GM21737 (cell line): ENCODE measurements around the gene ATP13A3.
A peak's percentile ranks its signal among the peaks of the same experiment; 100 is the strongest.

ENCODE experiments used
- ATAC-seq: cut with Tn5 transposase; IDR thresholded peaks from one replicate; pipeline ENCODE4 v1.9.1; 2021; ENCODE audit warnings: mild to moderate bottlenecking, moderate library complexity; ENCODE audit not compliant: unreplicated experiment

The ATP13A3 gene

DNA sequence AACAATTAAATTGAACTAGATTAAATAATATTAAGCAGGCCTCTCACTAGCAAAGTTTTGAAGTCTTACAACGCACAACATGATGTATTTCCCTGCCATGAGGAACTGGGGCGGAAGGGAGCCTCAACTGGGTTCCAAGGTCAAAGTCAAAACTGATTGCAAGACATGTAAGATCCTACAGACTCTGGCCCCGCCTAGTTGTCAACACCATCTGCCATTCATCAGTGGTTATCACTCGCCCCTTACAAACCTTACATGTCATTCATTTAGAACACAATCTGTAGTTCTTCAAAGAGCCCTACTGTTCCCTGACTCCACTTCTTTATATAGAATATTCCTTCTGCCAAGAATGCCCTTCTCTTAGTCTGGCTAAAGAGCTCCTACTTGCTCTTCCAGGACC lies 10.0 kb downstream of the ATP13A3 start:
- ATAC-seq = no peak

DNA sequence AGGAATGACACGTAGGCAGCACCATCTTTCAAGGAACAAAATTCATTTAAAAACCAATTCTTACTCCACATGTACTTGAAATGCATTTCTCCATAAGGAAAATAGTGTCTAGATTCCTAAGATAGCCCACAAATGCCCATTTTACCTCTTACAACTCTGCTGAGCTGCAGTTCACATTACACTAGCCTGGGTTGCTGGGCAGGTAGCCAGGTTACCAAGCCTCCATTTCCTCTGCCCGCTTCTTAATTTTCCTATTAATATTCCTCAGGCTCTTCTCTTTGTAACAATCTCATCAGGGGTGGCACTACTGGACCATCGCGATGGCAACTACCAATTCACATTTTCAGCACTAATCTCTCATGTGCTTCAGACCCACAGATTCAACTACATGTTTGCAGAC lies 10.8 kb downstream of the ATP13A3 start:
- no peak for ATAC-seq

DNA sequence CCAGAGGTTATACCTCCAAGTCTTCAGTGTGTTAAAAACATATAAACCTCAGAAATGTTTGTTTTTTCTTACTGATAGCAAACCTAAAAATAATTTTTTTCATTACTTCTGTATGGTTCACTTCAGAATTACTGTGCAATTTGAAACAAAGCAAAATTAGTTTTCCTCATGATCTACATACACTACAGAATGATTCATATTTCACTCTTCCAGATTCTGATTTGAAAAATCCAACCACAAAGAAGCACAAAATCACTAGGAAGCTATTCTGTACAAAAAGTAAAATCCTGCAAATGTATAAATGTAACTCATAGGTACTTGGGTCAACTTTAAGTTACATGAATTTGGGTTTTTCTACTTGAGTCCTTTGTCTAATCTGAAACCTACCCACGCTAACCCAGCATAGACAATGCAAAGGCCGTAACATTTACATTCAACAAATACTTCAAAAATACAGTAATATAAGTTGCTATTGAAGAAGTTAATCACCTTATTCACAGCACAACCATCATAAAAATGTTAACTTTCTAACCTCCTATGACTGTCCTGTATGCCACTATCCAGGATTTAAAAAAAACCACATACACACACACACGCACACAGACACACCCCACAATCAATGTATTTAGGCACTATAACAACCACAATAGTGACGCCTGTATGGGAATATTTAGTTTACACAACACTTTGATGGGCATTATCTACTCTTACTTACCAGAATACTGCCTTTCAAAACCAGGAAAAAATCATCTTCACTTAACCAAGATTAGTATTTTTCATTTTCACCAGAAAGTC lies 11.5 kb downstream of the ATP13A3 start:
- ATAC-seq = no peak

DNA sequence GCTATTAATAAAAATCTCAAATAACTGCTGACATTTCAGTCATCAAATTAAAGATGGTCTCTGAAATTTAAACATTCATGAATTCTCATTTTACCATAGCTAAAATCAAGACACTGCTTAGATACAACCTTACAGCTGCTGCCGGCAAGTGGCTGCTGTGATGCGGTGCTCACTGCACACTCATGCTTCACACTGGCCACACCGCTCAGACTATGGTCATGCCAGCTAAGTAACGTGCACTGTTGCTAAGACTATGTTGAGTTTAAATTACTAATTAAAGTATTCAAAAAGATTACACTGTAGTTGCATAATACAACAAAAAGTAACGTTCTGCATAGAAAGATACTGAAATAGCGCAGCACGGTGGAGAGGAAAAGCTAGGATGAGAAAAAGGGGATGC lies 12.1 kb downstream of the ATP13A3 start:
- ATAC-seq = no peak

DNA sequence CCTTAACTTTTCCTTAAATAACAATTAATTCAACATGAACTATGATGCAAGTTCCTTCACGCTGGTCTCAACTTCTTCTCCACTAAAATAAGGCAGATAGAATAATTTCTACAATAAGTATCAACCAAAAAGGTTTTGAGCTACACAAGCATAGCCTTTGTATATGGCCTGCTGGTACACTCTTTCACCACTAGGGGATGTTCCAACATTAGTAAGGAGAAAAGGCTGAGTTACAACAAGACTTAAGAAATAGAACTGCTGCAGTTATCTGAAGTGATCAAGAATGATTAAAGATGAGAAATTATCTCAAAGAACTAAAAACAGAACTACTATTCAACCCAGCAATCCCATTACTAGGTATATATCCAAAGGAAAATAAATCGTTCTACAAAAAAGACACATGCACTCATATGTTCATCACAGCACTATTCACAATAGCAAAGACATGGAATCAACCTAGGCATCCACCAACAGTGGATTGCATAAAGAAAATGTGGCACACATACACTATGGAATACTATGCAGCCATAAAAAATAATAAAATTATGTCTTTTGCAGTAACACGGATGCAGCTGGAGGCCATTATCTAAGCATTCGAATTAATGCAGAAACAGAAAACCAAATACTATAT lies 14.4 kb downstream of the ATP13A3 start:
- ATAC-seq = peak; percentile 70

DNA sequence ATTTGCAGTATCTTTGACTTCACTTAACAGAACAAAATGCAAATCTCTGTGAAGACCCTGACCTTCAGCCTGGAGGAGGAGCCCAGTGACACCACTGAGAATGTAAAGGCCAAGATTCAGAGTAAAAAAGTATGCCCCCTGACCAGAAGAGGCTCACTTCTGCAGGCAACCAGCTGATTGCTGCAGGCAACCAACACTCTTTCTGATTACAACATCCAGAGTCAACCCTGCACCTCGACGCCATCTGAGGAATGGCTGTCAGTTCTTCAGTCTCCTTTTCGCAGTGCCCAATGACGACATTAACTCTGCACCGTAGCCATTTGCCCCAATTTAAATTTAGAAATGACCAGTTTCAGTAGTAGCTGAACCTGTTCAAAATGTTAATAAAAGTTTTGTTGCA lies 14.9 kb downstream of the ATP13A3 start:
- no peak for ATAC-seq

DNA sequence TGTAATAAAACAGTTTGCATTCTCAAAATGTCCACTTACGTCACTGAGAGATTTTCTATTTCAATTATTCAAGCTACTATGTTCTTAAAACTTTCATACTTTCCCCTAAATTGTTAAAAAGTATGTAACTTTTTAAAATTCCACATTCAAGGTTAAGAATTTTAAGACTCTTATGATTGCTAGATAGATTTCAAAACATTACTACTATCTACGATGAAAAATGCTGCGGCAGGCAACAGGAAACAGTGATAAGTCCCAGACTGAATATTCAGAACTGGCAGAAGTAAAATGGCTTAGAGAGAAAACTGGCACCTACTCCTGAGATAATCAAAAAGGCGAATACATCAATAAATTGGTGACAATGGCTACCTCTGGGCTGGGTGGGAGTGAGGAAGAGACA lies 16.2 kb downstream of the ATP13A3 start:
- ATAC-seq = no peak

DNA sequence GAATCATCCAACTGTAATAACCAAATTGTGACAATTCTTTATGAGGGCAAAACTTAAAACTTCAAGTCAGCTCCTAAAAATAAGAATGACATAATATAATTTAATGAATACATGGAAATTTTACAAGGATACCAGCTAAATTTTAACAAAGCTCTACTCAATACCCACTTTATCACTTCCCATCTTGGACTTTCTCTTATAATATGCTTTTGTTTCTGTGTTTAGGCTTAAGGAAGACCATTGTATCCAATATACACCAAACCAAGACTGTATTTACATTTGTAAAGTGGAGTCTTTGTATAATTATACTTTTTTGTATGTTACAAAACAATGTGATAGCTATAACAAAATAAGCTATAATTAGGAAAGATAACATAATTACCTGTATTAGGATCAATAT lies 16.8 kb downstream of the ATP13A3 start:
- no peak for ATAC-seq

DNA sequence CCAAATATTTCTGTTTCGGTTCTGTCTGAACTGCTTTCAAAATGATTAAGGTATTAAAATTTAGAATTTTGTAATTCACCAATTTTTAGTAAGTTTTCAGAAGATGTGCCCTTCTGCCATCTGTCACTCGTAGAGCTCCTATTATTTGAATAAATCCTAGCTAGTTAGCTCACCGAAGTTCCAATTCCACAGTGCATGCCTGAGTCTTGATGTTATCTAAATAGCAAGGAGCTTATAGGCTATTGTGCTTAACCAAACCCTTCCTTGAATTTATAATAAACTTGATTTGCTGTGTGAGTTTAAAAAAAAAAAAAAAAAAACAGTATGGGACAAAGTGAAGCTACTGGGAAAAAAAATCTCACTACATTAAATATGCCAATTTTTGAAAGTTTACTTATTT lies 18.7 kb downstream of the ATP13A3 start:
- no peak for ATAC-seq

DNA sequence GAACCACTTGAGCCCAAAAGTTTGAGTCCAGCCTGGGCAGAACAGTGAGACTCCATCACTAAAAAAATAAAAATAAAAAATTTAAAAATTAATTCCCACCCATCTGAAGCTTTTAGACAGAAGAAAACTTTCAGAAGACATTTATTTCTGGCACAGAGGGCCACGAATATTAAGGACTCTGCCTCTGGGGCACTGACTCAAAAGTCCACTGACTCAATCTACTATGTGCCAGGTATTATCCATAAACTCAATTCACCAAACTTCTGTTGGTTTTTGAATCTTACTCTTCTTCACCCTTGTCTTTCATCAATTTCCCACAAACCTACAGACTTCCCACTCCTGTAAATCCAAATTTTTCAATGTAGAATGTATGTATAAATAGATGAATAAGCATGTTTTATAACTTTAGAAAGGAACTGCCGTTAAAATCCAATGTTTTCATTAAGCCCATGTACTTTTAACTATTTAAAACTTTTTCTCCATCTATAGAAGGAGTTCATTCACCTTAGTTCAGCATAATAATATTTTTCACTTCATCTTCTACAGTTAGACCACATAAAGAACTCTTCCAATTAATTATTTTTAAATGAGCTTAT lies 19.9 kb downstream of the ATP13A3 start:
- ATAC-seq = no peak

DNA sequence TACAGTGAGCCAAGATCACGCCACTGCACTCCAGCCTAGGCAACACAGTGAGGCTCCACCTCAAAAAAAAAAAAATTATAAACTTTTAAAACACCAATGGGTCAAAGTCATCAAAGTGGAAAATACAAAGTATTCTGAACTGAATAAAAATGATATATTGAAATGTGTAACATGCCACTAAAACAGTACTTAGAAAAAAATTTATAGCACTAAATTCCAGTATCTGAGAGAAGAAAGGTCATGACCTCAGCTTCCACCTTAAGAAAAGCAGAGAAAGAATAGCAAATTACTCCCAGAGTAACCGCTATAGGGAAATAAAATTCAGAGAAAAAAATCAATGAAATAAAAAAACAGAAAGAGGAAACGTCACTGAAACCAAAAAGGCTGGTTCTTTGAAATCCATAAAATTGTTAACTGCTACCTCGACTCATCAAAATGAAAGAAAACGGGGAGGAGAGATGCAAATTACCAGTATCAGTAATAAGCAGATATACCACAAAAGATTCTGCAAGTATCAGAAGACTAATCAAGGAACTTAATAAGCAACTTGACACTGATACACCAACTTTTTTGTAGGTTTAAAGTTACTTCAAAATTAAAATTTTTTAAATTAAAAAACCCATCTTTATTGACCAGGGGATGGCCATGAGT lies 20.8 kb downstream of the ATP13A3 start:
- no peak for ATAC-seq

DNA sequence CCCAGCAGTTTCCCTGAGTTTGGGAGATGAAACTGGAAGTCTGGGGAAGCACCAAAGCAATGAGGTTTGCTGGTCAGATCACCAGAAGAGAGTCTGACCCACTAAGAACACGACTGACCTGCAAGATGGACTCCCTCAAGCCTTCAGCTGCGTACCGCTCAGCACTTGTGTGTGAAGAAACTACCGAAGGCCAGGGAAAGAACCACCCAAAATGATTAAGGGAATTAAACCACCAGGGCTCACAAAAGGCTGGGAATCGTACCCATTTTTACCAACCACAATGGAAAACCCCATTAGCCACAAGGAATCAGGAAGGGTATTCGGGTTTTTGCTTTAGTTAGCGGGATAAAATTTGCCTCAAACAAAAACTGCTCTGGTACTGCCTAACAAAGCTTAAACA lies 21.6 kb downstream of the ATP13A3 start:
- no peak for ATAC-seq

DNA sequence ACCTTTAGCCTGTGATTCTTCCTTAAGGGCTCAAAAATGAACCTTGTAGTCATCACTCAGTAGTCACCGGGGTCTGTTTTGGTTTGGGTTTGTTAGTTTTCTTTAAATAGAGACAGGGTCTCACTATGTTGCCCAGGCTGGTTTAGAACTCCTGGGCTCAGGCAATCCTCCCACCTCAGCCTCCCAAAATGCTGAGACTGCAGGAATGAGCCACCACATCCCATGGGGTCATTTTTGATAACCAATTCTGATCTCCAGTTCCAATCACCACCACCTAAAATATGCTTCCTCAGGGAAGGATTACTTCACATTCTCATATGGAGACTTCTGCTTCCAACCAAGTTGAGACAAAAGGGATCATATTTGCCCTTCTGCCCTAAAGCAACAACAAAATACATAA lies 22.1 kb downstream of the ATP13A3 start:
- ATAC-seq = no peak

DNA sequence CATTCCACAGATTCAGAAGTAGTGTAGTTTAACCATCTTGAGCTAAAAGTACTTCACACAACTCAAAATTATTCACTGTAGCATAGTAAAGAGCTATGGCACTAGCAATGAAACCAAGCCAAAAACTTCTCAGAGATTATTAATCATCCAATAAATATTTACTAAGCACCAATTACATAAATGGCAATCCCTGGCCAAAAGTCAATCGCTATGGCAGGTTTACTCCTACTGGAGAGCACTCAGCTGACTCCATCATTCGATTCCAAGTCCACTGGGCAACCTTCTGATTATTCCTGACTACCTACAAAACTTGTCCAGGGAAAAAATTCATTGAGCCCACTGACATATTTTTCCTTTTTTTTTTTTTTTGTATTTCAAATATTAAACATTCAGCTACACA lies 23.9 kb downstream of the ATP13A3 start:
- no peak for ATAC-seq

DNA sequence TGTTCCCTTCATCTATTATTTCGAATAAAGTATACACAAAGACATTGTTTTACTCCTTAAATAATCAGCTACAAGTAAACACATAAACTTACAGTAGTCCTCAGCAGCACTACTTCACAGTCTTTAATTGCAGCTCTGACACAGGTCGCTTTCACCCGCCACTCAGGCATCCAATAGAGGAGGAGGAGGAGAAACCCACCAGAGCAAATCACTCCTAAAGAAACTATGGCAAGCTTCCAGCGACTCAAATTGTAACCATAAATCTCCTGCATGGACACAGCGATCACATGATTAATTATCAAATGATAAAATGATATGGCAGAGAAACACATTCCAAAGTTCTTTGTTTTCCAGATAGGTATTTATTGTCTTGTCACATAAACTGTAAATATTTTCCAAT lies 26.2 kb downstream of the ATP13A3 start:
- ATAC-seq = no peak

DNA sequence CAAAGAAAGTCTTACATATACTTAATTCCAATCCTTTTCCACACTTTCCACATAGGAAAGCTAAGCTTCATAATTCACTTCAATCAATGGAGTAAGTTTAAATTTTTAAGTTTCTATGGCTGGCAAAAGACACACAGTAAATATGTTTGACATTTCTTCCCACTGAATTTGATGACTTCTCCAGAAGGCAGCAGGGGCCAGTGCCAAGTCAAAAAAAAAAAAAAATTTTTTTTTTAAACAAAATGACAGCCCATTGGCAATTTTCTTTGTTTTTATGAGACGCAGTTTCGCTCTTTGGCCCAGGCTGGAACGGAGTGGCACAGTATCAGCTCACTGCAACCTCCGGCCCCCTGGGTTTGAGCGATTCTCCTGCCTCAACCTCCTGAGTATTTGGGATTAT lies 28.7 kb downstream of the ATP13A3 start:
- ATAC-seq = no peak

DNA sequence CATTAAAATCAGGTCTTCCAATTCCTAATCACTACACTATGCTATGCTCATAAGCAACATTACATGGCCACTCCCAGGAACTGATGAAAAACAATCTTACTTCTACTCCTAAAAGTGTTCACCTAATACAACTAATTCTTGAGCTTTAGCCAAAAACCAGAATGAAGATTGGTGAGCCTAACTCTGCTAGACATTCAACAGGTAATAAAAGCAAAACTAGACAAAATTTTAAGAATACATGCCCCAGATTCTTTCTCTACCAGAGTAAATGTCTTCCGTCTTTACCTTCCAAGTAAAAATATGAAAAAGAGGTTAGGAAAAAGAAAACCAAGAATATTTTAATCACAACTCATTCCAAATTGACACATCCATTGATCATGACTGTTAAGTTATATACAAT lies 31.3 kb downstream of the ATP13A3 start:
- no peak for ATAC-seq

DNA sequence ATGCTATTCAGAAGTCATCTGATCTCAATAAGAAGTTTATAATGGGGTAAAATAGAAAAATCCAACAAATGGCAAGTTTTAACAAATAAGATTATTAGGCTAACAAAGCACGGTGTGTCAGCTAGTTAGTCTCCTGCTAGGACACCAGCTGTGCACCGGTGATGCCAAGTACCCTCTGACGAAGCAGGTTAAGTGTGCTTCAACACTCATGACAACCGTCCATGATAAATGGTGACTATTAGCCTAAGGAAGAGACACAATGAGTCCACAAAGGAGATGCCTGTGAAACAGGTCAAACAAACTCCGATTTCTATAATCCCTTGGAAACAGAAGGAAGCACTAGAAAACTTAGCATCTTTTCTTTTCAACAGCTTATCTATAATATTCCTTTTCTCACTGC lies 36.5 kb downstream of the ATP13A3 start:
- no peak for ATAC-seq

DNA sequence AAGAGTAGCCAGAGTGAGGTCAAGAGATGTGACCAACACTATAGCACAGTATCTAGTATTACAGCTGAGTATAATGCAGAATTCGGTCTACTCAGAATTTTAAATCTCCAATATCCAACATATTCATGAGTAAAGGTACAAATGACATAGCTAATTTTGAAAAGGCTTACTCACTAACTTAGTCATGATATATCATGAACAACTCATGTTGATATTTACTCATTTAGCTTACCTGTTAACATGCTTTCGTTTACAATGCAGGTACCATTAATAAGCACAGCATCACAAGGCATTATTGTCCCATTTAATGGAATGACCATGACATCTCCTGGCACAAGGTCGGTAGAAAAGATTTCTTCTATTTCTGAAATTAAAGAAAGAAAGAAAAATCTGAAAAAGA lies 36.9 kb downstream of the ATP13A3 start:
- ATAC-seq = no peak

DNA sequence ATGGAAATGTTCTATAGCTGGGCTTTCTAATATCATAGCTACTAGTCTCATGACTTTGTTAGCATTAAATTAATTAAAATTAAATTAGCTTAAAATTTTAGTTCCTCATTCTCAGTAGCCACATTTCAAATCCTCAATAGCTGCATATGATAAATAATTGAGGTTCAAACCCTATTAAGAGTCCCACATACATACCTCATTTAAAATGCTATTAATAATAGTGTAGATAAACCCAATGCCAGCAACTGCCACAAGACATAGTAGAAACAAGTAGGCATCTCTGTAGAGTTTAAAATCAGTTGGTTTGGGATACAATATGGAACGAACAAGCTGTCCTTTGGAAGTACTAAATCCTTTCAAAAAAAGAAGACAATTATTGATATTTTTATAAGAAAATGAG lies 39.1 kb downstream of the ATP13A3 start:
- ATAC-seq = no peak

DNA sequence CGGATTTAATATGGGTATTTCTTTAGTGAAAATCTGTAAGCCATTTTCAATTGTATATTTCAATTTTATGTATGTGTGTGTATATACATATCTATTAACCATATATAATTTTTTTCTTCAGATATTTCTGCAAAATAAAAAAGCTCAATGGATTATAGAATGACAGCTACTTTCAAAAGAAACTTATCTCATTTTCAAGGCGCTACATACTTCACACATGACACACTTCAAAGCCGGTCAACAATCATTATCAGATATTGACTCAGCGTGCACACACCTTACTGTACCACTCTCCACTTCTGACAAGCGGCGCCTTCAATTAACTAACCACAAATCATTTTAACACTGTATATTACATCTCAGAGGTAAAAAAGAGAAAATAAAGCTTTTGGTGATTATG lies 39.6 kb downstream of the ATP13A3 start:
- ATAC-seq = no peak

DNA sequence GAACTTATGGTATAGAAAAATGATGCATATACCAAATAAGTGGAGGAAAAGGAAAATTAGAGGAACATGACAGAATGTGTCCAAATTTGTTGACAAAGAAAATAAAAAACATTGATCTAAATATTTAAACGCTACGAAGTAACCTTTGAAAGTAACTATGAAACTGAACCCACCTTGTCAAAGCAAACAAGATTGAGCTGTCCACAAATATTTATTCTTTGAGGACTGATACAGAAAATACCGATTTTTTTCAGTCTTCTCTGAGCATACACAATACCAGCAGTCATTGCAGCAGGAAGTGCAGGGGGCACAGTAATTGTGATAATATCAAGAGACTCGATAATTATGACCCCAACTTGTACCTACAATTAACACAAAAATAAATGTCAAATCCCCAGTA lies 40.0 kb downstream of the ATP13A3 start:
- no peak for ATAC-seq
